HG03558 (cell line): ENCODE data around the gene FBXW7.

ENCODE experiments used
- ATAC-seq: cut with Tn5 transposase; IDR thresholded peaks from one replicate; pipeline ENCODE4 v1.9.1; 2021; ENCODE audit warnings: moderate number of reproducible peaks; ENCODE audit not compliant: unreplicated experiment; ENCODE audit errors: extremely low read depth

Gene FBXW7, protein sequence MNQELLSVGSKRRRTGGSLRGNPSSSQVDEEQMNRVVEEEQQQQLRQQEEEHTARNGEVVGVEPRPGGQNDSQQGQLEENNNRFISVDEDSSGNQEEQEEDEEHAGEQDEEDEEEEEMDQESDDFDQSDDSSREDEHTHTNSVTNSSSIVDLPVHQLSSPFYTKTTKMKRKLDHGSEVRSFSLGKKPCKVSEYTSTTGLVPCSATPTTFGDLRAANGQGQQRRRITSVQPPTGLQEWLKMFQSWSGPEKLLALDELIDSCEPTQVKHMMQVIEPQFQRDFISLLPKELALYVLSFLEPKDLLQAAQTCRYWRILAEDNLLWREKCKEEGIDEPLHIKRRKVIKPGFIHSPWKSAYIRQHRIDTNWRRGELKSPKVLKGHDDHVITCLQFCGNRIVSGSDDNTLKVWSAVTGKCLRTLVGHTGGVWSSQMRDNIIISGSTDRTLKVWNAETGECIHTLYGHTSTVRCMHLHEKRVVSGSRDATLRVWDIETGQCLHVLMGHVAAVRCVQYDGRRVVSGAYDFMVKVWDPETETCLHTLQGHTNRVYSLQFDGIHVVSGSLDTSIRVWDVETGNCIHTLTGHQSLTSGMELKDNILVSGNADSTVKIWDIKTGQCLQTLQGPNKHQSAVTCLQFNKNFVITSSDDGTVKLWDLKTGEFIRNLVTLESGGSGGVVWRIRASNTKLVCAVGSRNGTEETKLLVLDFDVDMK

DNA sequence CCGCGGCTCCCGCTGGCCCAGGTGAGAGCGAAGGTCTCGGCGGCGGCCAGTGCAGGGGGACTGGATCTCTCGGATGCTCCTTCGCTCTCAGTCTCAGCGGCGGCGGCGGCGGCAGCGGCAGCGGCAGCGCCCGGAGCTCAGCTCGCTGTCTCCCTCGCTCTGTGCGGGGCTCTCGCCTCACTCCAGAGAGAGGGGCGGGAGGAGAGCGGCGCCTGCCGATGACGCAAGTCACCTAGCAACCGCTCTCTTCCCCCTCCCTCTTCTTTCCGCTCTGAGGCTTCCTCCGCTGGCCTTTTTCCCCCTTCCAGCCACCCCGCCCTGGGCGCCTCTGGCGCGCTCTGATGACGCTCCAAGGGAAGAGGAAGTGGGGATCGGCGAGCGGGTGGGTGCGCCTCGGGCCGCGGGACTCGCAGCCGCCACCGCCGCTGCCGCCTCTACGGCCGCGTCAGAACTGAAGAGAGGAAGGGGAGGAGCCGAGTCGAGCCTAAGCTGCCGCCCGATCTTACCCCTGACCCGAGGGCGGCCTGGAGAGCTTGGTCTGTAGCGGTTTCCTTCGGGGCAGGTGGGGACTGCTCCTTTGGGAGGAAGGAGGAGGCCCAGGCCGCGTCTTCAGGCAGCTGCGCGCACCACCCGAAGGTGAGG is at the start of gene FBXW7:
Gene FBXW7, minus strand, starts transcription at position 190 of the 642 bp plus-strand sequence. CDS start 124,289 bp downstream, outside the sequence.
- peak; percentile 68 for ATAC-seq

DNA sequence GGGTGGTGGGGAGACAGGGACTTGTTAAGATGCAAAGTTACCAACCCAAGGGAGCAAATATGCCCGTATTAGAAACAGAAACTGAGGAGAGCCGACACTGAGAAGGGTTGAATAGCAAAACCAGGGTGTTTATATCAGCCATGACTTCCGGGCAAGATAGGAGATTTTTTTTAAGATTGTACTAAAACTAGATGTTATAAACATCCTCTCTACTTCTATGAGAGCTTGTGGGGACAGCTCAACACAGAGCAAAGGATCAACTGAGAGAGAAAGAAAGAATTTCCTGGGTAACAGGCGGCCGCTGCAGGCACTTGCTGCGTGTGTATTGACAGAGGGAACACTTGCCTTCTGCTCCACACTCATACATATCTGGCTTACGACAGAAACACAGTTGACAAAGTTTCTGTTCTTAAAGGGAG is 49.1 kb upstream of the FBXW7 start:
- ATAC-seq = no peak

DNA sequence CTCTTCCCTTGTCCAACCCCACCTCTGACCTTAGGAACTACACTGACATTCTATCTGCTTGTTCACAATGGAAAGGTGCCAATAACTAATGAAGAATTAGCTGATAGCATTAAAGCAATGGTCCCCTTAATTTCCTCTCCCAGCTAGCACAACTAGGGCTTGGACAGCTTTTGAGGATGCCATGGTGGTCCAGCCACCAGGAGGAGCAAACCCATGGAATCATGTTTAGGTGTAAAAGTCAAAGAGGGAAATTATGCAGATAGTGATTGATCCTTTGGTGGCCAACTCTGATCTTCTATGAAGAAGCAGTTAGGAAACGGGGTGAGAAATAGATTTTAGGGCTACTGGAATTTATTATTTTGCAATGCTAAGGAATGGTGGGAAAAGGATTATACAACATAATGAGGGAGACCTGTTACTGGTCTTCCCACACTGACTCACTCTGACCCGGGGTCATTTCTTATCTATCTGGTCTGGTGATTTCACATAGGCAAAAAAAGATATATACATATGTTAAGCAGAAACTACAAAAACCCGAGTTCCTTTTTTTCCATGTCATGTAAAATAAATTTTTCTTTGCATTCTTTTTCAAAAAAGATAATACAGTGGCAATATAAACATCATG is 45.8 kb upstream of the FBXW7 start:
- ATAC-seq = no peak

DNA sequence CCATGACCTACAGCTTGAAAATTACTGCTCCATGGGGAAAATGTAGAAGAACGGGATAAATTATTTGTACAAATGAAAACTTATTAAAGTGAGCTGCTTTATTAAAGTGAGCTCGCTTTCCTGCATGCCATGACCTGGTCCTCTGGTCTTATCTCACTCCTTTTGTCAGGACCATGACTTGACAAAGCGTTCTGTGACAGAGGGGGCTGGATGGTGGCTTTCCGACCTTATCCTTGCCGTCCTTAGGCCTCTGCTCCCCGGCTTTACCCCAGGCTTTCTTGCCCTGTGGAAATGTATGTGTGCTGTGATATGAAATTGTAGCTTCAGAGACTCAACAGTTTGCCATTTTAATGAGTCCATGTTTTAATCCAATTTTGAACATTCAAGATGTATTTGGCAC is 44.0 kb upstream of the FBXW7 start:
- no peak for ATAC-seq

DNA sequence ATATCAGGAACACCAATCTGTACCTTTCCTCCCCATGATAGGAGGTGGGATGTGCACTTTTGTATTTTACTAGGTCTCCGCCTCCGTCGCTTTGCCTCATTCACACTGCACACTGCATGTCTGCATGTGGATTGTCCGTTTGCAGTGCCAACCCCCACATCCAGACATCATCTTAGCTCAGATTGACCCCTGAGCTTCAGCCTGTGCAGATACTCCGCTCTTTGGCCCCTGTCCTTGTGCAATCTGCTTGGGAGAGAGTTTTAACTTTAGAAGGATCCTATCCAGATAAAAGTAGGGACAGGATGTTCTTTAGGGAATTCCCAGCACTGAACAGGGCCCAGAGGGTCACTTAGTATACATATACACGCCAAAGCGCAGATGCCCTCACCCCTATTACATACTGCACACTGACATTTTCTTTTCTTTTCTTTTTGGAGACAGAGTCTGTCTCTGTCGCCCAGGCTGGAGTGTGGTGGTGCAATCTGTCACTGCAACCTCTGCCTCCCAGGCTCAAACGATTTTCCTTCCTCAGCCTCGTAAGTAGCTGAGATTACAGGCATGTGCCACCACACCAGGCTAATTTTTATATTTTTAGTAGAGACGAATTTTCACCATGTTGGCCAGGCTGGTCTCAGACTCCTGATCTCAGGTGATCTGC is 43.3 kb upstream of the FBXW7 start:
- ATAC-seq = no peak

DNA sequence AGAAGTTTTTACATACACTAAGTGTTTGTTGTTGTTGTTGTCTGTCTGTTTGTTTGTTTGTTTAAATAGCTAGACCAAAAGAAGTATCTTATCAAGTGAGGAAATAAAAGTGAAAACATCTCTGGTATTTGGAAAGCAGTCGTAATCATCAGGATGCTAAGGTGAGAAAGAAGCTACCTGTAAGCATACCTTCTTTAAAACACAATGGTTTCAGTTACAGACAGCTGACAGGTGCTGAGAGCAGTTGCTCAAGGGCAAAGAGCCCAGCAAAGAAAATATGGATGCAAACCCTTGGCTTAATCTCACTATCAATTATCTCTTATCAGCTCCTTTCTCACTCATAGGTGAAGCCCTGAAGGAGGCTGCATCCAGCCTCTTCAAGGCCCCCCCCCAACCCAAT is 42.8 kb upstream of the FBXW7 start:
- ATAC-seq = no peak

DNA sequence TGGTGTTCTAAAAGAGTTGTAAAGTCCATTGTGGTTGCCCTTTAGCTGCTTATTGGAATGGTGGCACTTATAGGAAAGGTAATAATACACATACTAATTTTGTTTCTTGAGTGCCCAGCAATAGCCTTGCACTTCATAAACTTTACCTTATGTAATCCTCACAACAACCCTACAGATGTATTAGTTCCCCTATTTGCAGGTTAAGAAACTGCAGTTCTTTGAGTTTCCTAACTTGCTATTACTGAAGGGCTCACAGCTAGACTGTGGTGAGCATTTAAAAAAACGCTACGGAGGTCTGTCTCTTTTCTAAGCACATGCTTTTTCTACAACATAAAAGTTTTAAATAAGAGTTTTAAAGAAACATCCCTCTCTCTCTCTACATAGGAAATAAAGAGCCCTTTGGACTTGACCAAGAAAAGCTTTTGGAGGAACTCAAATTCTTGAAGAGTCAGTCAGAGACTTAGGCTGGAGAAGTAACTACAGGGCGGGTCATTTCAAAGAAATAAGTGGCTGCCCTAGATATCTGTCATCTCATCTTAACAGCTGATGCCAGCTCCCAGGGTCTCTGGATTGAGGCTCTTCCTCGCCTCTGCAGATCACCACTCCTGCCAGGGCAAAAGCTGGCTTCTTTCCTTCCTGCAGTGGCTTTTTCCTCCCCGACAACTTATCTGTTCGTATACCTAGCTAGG is 42.0 kb upstream of the FBXW7 start:
- no peak for ATAC-seq

DNA sequence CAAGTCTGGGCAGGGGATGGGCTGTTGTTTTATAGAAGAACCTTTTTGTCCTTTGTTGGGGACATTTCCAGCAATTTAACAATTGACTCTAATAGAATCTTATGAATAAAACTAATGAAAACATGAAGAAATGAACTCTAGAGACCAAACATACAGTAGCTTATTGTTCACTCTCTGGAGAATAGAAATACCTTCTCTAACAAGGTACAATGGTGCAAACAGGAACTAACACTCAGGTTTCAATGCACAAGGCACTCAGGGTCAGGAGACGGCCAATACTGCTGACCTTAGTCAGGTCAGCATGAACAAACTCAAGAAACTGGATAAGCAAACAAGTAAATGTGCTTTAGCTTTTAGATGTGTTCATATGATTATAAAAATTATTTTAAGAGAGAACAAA is 39.6 kb upstream of the FBXW7 start:
- ATAC-seq = no peak

DNA sequence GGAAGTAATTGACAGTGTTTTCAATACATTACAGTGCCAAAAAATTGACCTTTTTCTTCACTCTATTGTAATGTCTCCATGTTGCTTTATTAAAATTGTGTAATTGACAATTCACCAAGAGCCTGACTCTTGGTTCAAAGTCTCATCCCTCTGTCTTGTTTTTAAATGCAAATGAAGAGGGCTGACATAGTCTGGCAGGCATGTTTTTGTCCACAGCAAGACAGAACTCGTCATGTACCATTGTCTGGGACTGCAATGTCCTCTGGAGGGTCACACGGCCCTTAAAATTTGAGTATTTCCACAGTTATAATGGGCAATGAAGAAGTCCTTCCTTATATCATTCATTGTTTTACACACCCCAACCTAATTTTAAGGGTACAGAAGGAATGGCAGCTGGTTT is 38.0 kb upstream of the FBXW7 start:
- no peak for ATAC-seq

DNA sequence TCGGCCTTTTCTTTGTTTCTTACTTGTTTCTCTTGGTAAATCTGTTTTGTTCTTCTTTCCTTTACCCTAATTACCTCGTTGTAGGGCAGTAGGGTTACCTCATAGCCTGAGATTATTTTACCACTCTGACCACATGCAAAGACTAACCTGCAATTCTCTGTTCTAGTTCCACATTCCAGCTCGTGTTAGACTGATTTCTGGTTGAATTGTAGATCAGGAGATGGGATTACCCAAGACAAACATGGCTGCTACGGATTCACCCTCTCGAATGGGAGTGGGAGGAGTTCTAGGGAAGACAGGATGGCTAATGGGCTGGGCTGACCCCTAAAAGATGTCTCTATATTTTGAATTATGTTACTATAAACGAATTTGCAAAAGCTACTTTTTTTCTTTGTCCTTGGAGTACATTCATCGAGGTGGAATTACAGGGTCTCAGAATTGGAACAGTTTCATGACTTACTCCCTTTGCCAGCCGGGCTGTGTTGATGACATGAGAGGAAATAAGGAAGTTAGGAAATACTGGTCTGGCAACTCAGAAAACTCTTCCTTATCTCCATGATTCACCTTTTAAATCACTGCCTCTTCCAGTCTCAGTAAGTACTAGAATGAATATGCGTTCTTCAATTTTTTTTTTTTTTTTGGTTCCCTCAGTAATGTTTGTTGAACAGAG is 36.7 kb upstream of the FBXW7 start:
- no peak for ATAC-seq

DNA sequence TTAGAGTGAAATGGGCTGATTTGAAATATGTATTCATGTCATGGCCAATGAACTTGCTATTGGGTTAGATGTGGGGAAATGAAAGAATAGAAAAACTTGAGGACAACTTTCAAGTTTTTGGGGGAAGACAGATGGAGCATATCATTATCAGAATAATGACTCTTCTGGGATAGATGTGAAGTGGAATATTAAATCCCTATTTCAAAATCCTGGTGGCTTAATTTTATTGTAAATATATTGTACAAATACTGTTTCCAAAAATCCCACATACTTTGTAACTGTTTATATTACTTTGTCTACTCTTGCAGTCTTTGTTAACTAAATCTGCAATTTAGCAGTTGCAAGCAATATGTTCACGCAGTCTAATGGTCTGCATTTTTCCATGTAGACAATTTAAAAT is 35.9 kb upstream of the FBXW7 start:
- no peak for ATAC-seq

DNA sequence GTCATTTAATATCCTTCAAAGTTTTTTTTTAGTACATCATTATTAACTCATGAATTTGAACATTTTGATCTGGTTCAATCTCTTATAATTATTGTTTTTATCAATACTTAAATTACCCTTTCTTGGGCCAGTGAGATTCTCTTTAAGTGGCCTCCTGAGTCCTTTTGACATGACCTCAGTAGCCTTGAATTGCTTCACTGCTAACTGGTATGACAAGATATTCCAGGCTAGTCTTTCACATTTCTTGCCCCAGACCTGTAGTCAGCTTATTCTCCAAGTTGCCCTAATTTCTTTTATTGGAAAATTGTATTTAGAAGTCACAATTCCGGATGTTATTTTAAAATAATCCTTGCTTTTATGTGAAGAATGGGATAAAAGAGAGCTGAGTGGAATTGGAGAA is 35.4 kb upstream of the FBXW7 start:
- no peak for ATAC-seq

DNA sequence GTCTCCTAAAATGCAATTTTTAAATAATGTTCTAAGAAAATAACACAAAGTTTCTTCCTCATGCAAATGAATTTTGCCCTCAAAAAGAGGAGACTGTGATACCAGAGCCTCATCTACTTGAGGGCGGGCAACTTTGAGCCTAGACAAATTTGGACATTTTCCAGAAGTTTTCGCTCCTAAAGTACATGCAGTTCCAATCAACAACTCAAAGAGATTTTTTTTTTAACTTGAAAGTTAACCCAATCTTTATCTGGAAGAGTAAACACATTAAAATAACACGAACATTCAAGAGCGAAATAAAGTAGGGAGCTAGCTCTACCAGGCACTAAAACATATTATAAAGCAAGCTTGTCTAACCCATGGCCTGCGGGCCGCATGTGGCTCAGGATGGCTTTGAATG is 29.4 kb upstream of the FBXW7 start:
- ATAC-seq = no peak

DNA sequence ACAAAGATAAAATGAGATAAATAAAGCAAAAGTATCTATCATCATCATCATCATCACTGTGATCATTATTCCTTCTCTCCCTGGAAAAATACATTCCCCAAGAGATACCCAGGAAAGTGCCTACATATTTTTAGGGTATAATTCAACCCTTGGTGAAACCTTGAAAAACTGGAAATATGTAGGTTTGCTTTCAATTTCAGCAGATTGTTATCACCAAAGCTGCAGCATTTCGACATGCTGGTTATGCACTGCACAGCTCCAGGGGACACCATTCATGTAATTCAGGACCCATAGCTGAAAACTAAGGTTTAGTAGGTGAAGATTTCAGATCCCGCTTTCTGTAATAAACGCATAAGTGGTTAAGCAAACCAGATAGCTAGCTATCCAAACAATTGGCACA is 28.4 kb upstream of the FBXW7 start:
- no peak for ATAC-seq

DNA sequence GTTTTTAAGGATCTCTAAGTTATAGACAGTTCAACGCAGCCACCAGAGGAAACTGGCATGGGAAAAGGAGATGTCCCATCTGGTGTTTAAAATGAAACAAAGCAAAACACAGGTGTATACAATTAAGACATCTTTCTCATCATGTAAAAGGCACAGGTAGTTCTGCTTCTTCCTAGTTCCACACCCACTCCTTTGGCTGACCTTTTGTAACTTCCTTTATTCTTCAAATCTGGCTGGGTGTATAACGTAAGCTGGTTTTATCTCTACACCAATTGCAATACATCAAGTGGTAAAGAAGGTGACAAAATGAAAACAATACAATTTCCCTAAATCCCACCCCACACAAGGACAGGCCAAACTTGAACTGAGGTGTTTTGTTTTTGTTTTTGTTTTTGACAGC is 27.3 kb upstream of the FBXW7 start:
- ATAC-seq = no peak

DNA sequence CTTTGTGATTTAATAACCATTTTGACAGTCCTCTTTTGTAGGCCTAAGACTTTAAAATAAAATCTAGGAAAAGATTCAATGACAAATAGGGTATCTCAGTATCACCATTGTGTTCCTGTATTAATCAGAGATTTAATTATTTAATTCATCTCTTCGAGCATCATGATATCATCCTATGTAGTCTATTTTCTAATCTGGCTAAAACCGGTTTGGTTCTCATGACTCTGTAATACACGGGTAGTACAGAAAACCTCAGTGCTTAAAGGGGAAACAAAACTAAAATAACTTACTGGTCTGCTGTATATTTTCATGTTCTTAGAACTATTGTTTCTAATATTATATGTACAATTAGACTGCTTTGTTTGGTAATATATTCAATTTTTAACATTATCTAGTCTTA is 23.7 kb upstream of the FBXW7 start:
- no peak for ATAC-seq

DNA sequence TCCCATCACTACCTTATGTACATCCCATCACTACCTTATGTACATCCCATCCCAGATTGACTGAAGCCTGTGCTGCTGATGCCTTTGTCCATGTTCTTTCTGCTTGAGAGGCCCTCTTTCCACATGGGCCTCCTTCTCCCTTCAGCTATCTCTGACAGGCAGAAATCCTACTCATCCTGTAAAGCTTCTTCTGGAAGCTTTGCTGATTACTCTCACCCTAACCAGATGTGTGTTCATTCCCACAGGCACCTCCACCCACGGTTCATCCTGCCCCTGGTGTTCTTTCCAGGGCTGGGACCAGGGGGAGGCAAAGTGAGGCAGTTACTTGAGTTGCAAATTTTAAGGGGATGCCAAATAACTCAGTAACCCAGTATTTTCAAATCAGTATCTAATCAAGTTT is 22.5 kb upstream of the FBXW7 start:
- ATAC-seq = no peak

DNA sequence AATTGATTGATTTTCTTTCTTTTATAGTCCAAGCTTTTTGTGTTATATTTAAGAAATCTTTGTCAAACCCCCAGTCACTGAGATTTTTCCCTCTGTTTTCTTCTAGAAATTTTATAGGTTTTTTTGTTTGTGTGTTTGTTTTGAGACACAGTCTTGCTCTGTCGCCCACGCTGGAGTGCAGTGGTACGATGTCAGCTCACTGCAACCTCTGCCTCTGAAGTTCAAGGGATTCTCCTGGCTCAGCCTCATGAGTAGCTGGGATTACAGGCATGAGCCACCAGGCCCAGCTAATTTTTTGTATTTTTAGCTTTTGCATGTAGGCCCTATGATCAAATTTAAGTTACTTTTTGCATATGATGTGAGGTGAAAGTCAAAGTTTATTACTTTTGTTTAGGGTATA is 20.9 kb upstream of the FBXW7 start:
- ATAC-seq = no peak

DNA sequence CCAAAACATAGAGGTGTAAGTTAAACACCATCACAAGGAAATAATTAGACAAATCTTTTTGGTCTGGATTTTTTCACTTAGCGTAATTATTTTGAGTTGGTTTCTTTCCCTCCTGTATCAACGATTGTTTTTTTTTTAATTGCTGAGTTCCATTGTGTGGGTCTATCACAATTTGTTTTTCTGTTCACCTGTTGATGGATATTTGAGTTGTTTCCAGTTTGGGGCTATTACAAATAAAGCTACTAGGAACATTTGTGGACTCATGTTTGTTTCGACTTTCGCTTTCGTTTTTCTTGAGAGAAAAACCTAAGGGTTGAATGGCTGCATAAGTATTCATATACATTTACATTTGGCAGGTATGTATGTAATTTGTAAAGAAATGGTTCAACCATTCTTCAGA is 20.4 kb upstream of the FBXW7 start:
- no peak for ATAC-seq
